Hepatocyte (in vitro differentiated cells): ENCODE data around the gene PRCC. TPM values are rescaled to one million over a fixed set of nuclear protein-coding genes. Genes with fewer than 3 reads are reported as not detected.

Source experiments
- DNase-seq: peaks from one replicate; pipeline ENCODE4 v3.0.0-alpha.2; 2016; ENCODE audit warnings: low spot score
- H2AFZ ChIP-seq: fragments of 200-600 bp; sonication (generic); 2 replicates; pipeline ENCODE4 v1.6.0; 2016; ENCODE audit warnings: antibody characterized with exemption, mild to moderate bottlenecking
- H3K27ac ChIP-seq: fragments of 200-600 bp; sonication (generic); 2 replicates; pipeline ENCODE4 v1.5.1; 2016; ENCODE audit warnings: mild to moderate bottlenecking
- H3K27me3 ChIP-seq: fragments of 200-600 bp; sonication (generic); 2 replicates; pipeline ENCODE4 v1.6.1; 2016
- H3K36me3 ChIP-seq: fragments of 200-600 bp; sonication (generic); replicated peaks from 2 replicates; pipeline ENCODE4 v1.5.1; 2016; ENCODE audit warnings: low read depth; ENCODE audit not compliant: insufficient read depth
- H3K4me1 ChIP-seq: fragments of 200-600 bp; sonication (generic); 2 replicates; pipeline ENCODE4 v1.5.1; 2016; ENCODE audit warnings: mild to moderate bottlenecking, moderate library complexity; ENCODE audit not compliant: insufficient read depth
- H3K4me2 ChIP-seq: fragments of 200-600 bp; sonication (generic); 2 replicates; pipeline ENCODE4 v1.6.0; 2016
- H3K4me3 ChIP-seq: fragments of 200-600 bp; sonication (generic); 2 replicates; pipeline ENCODE4 v1.5.1; 2016; ENCODE audit warnings: mild to moderate bottlenecking
- H3K79me2 ChIP-seq: fragments of 200-600 bp; sonication (generic); 2 replicates; pipeline ENCODE4 v1.6.0; 2017; ENCODE audit warnings: mild to moderate bottlenecking
- H3K9me2 ChIP-seq: fragments of 200-600 bp; sonication (generic); replicated peaks from 2 replicates; pipeline ENCODE4 v1.6.0; 2017; ENCODE audit warnings: mild to moderate bottlenecking; ENCODE audit not compliant: insufficient read depth
- H3K9me3 ChIP-seq: fragments of 200-600 bp; sonication (generic); 2 replicates; pipeline ENCODE4 v1.5.1; 2016; ENCODE audit warnings: low read depth, mild to moderate bottlenecking
- H4K20me1 ChIP-seq: fragments of 200-600 bp; sonication (generic); 2 replicates; pipeline ENCODE4 v1.6.0; 2016; ENCODE audit warnings: mild to moderate bottlenecking; ENCODE audit not compliant: insufficient read depth, poor library complexity, severe bottlenecking
- CTCF ChIP-seq: fragments of 200-600 bp; sonication (generic); IDR thresholded peaks from 2 replicates; pipeline ENCODE4 v1.5.1; 2016; ENCODE audit warnings: antibody characterized with exemption, mild to moderate bottlenecking; ENCODE audit not compliant: poor library complexity
- EZH2 ChIP-seq: fragments of 200-600 bp; sonication (generic); IDR thresholded peaks from 2 replicates; pipeline ENCODE4 v1.6.1; 2016; ENCODE audit warnings: antibody characterized with exemption, mild to moderate bottlenecking, borderline replicate concordance
- EZH2phosphoT487 ChIP-seq: fragments of 200-600 bp; sonication (generic); IDR thresholded peaks from one replicate; pipeline ENCODE4 v1.6.1; 2018; ENCODE audit warnings: antibody characterized with exemption, mild to moderate bottlenecking, low read depth, moderate library complexity; ENCODE audit not compliant: unreplicated experiment, severe bottlenecking
- WGBS: methylation state at CpG from one replicate; pipeline ENCODE4 v1.1.6; 2016; ENCODE audit warnings: low lambda C conversion rate; ENCODE audit errors: missing lambda C conversion rate; 5-methylcytosine and 5-hydroxymethylcytosine counted together
- polyA plus RNA-seq: library from polyadenylated mRNA; unstranded; fragments of >200 nt; fragmentation: Nextera tagmentation; extraction: Ambion mirVana; gene quantifications from 2 replicates; pipeline ENCODE4 v1.2.1, GENCODE V29; 2016
- total RNA-seq: library from RNA; depleted of rRNA; stranded (reverse); fragments of >200 nt; gene quantifications from 2 replicates; pipeline ENCODE4 v1.2.3, GENCODE V29; 2014

The PRCC gene
- total and polyA plus RNA-seq, 2 experiments from 2014 or later: 35.9 to 108 TPM

- Histone ChIP-seq H3K4me2 (no peak overlapping the region), H3K27me3 (no peaks in the 10 kb centered on the region), H4K20me1 (peaks cover 94% of the 10 kb centered on the region), H3K9me3 (no peaks in the 10 kb centered on the region), H3K4me3 (no peak overlapping the region), H3K4me1 (peaks cover 30% of the 10 kb centered on the region), H3K27ac (no peak overlapping the region), H3K36me3 (no peaks in the 10 kb centered on the region), H3K9me2 (no peaks in the 10 kb centered on the region), H2AFZ (no peak overlapping the region), H3K79me2 (peaks cover 97% of the 10 kb centered on the region)
- no peak for TF ChIP-seq EZH2
- no peak for TF ChIP-seq CTCF
- TF ChIP-seq EZH2phosphoT487: no peak
- WGBS: 85% methylated on average over 5 of the region's 5 CpGs
- no peak for DNase-seq
Measured at GRCh38 chr1:156775799-156776198, 8.5 kb downstream of the PRCC start.

DNA sequence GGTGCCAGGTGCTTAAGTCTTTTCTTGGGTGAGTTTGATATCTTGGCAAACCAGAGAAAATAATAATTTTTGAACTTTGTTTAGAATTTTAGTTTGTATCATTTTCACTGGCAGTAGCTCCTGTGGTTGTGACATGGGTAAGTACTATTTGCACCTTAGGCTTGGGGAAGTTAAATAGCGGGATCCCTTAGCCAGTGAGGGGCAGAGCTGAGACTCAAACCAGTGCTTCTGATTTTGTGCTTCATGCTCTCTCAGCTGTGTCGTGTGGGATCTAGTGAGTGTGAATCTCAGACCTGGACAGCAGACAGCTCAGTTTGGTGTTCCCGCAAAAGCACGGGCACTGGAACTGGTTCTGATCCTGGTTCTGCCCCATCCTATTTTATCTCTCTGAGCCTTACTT is 9.6 kb downstream of the PRCC start:
- Histone ChIP-seq H3K4me1 (peaks cover 26% of the 10 kb centered on the region), H3K36me3 (no peaks in the 10 kb centered on the region), H3K4me2 (no peak overlapping the region), H3K9me3 (no peaks in the 10 kb centered on the region), H3K4me3 (no peak overlapping the region), H3K79me2 (peaks cover 97% of the 10 kb centered on the region), H2AFZ (no peak overlapping the region), H3K27ac (no peak overlapping the region), H3K9me2 (no peaks in the 10 kb centered on the region), H4K20me1 (peaks cover 95% of the 10 kb centered on the region), H3K27me3 (no peaks in the 10 kb centered on the region)
- no peak for DNase-seq
- 63% methylated on average over 4 of the region's 4 CpGs for WGBS
- TF ChIP-seq EZH2: no peak
- no peak for TF ChIP-seq CTCF
- TF ChIP-seq EZH2phosphoT487: no peak

- H3K4me1 ChIP-seq: peaks cover 19% of the 10 kb centered on the region
- H4K20me1 ChIP-seq: peaks cover 94% of the 10 kb centered on the region
- no peak overlapping the region for H3K4me2 ChIP-seq
- H3K9me2 ChIP-seq: no peaks in the 10 kb centered on the region
- no peak overlapping the region for H3K4me3 ChIP-seq
- H3K27me3 ChIP-seq: no peaks in the 10 kb centered on the region
- 30% methylated on average over 1 of the region's 1 CpG for WGBS
- H2AFZ ChIP-seq: no peak overlapping the region
- no peak for DNase-seq
- peaks cover 97% of the 10 kb centered on the region for H3K79me2 ChIP-seq
- no peaks in the 10 kb centered on the region for H3K9me3 ChIP-seq
- no peak for TF ChIP-seq EZH2phosphoT487
- TF ChIP-seq EZH2: no peak
- TF ChIP-seq CTCF: no peak
- peaks cover 3% of the 10 kb centered on the region for H3K36me3 ChIP-seq
- H3K27ac ChIP-seq: no peak overlapping the region
Measured at GRCh38 chr1:156777573-156777972, 10.2 kb downstream of the PRCC start.
